Activated naive CD4-positive, alpha-beta T cell (primary cell): ENCODE measurements around the gene SERTAD2.

Experiments used
- DNase-seq, 4 experiments: peaks; one replicate each; lab custom pipeline; 2025; lab: John Stamatoyannopoulos, UW

The SERTAD2 gene

GRCh38 chr2:64649013-64649484 is 4.7 kb downstream of the SERTAD2 start:
- no peak for DNase-seq

- peak; percentile 75 to 86 (median 84) for DNase-seq
These were observed 7.5 kb downstream of the SERTAD2 start for GRCh38 chr2:64646007-64646880.

- DNase-seq, result peak in 1 of 4 experiments; percentile 29
These were observed 9.0 kb downstream of the SERTAD2 start for GRCh38 chr2:64644458-64645382.

- DNase-seq, result no peak
These were observed 9.8 kb downstream of the SERTAD2 start for GRCh38 chr2:64643838-64644457.

GRCh38 chr2:64641599-64641998 is 12.1 kb downstream of the SERTAD2 start:
- DNase-seq, result no peak

GRCh38 chr2:64640153-64641044 is 13.3 kb downstream of the SERTAD2 start:
- DNase-seq, result no peak

- no peak for DNase-seq
These were observed 14.0 kb downstream of the SERTAD2 start for GRCh38 chr2:64639691-64640090.

- no peak for DNase-seq
These were observed 15.1 kb downstream of the SERTAD2 start for GRCh38 chr2:64638502-64639120.

- no peak for DNase-seq
These were observed 15.8 kb downstream of the SERTAD2 start for GRCh38 chr2:64637931-64638330.

- DNase-seq, result no peak
These were observed 16.6 kb downstream of the SERTAD2 start for GRCh38 chr2:64637000-64637635.

- DNase-seq, result no peak
These were observed 17.5 kb downstream of the SERTAD2 start for GRCh38 chr2:64635976-64636911.

GRCh38 chr2:64634345-64635267 is 19.1 kb downstream of the SERTAD2 start:
- DNase-seq, result no peak

GRCh38 chr2:64632835-64633819 is 20.6 kb downstream of the SERTAD2 start:
- DNase-seq, result no peak

- no peak for DNase-seq
These were observed 21.9 kb downstream of the SERTAD2 start for GRCh38 chr2:64631771-64632170.

- DNase-seq, result no peak
These were observed 23.0 kb downstream of the SERTAD2 start for GRCh38 chr2:64630752-64631151.

- no peak for DNase-seq
These were observed 23.8 kb downstream of the SERTAD2 start for GRCh38 chr2:64629875-64630274.

- DNase-seq, result no peak
These were observed 24.4 kb downstream of the SERTAD2 start for GRCh38 chr2:64629329-64629781.
